OCI-M1 (cell line): ENCODE measurements around the gene BCDIN3D.

ENCODE experiments used
- DNase-seq: peaks from one replicate; lab custom pipeline; 2025; lab: John Stamatoyannopoulos, UW

BCDIN3D gene

DNA sequence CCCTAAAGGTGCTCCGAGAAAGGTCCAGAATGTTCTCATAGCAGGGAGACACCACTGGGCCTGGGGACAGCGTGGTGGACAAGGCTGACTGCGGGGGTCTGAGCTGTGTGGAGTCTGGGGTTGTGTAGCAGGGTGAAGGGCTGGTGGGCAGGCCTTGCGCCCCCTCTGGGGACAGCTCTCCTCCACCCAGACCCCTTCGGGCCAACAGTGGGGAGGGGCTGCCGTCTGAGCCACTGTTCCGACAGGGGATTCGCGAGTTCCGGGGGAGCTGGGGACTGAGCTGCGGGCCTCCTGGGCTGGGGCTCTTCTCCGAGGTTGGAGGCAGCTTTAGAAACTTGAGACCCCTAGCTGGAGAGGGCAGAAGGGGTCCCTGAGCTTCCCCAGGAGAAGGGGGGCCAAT, 46.8 kb downstream of the BCDIN3D start:
- DNase-seq = no peak

DNA sequence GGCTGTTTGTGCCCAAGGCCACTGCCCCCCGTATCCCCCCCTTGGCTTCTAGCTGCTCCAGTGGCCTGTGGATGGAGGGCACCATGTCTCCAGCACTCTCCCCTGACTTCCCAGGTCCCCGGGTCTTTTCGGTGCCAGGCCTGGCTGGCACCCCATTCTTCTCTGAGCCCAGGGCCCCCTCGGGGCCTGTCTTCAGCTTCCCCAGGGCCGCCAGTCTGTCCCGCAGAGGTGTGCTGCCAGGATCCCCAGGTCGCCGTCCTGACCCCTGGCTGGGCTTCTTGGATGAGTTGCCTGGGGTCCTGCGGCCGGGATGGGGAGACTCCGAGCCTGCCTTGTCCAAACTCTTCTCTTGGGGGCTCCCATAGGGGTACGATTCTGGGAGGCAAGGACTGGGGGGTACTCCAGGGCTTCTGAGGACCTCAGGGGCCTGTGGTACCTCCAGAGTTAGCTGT, 47.2 kb downstream of the BCDIN3D start:
- DNase-seq = no peak

DNA sequence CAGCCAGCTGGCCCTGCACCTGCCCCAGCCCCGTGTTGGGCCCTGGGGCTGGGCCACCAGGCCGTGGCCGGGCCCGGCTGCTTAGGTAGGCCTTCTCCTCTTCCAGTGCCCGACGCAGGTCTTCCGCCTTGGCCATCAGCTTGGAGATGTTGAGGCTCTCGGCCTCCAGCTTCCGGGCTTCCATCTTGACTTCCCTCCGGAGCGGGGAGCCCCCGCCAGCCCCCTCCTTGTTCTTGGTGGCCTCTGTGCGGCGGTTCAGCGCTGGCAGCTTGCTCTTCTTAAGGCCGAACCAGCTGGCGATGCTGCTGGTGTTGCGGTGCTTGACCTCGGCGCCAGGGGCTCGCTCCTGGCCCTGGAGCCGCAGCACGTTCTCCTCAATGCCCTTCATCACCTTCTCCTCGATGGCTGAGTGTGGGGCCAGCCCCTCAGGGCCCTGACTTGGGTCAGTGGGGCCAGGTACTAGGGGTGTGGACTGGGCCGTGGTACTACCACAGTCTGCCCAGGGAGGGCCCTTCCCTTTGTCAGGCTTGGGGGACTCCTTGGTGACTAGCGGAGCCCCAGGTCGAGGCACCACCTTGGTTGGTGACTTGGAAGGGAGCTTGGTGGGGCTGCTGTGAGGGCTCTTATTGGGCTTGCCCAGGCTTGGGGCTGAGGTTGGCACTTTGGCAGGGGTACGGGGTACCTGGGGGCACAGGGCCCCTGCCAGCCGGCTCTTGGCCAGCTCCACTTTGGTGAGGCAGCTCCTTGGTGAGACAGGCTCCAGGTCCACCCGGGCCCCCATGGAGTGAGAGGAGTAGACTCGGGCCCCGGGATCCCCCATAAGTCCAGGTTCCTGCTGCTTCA, 47.9 kb downstream of the BCDIN3D start:
- DNase-seq = no peak

DNA sequence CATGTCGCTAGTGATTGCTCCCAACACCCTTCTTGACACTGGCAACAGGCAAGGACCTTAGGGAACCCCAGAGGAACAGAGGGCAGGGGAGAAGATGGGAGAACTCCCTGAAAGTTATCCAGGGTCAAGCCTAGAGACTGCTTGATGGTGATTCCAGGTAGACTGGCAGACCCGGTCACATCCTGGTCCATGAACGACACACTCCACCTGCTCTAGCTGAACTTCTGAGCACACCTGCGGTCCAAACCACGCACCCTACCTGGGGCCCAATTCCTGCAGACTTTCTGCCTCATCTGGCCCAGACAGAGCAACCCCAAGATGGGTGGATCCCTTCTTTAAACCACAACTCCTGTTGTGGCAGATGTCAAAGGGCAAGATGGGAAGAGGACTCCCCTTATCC, 48.9 kb downstream of the BCDIN3D start:
- DNase-seq = no peak

DNA sequence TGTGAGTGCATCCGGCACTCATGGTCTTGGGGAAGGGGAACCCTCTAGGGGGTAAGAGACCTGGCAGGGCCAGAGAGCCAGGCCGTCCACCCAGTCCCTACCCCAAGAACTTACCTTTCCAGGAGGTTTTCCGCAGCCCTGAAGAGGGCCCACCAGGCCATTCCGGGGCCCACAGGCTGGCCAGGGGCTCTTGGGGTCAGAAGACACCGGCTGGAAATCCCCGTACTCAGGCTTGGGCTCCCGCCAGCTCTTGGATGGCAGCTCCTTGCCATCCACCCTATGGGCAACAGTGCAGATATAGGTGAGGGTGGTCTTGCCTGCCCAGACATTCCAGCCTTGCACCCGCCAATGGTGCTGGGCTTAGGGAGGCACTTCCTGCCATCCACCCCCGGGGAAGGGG, 49.3 kb downstream of the BCDIN3D start:
- no peak for DNase-seq

DNA sequence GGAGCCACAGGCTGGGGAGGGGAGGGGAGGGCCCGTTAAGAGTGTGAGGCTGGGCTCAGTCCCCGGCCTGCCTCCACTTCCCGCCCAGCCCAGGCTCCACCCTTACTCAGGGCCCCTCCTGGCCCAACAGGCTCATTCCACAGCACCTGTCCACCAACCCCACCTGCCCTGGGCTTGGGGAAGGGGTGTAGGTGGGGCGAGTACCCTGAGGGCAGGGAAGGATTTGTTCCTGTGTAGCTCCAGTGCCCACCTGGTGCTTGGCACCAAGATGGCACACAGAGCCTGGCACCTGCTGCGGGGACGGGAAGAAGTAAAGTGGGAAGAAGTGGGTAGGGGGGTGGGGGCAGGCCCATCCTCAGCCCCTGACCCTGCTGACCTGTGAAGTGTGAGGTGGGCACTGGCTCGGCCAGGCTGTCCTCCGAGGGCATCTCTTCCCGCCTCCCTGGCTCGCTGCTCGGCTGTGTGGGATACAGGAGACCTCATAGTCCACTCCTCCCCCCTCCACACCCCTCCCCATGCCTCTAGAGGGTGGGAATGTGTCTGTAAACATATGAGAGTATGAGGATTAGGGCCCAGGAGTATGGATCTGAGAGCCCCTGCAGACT, 49.8 kb downstream of the BCDIN3D start:
- DNase-seq = no peak

DNA sequence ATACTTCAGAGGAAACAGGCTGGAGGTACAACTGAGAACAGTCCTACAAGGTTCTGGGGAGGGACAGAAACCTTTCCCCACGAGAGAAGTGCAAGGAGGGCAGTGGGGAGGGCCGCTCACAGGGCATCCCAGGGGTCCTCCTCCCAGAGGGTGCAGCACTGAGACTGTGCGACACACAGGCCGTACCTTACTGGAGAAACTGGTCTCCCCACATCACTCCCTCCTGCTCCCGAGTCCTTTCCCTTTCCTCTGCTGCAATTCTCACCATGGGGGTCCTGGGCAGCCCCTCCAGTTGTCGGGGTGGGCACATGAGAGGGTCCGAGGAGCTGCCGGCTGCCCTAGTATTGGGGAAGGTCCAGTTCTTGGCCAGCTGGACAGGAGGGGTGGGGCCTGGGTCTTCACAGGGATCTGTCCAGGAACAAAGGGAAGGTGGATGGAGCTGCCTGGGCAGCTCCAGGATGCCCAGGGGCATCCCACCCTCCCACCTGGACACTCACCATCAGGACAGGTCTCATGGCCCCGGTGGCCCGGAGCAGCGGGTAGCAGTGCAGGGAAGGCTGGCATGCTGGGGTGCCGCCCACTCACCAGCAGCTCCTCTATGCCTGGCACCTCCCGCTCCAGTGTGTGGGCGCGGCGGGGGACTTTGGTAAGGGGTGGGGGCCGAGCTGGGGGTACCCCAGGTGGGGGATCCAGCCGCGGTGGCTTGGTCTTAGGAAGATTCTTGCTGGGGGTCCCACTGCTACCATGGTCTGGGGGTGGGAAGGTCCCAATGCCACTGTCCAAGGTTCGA, 50.5 kb downstream of the BCDIN3D start:
- DNase-seq = no peak

DNA sequence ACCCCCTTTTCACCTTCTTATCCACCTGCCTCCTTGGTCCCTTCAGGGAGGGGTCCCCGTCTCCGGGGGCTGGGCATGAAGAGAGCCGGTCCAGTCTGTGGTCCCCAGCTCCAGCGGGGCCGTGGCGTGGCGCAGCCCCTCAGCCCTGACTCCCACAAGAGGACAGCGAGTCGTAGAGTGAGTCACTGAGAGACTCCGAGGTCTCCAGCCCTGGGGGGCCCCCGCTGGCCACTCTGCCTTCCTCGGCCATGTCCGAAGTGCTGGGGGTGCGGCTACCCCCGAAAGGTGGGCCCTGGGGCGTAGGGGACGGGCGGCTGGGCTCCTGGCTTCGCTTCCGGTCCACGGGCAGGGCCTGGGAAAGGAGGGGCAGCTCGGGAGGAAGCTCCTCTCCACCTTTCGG, 51.2 kb downstream of the BCDIN3D start:
- DNase-seq = no peak

DNA sequence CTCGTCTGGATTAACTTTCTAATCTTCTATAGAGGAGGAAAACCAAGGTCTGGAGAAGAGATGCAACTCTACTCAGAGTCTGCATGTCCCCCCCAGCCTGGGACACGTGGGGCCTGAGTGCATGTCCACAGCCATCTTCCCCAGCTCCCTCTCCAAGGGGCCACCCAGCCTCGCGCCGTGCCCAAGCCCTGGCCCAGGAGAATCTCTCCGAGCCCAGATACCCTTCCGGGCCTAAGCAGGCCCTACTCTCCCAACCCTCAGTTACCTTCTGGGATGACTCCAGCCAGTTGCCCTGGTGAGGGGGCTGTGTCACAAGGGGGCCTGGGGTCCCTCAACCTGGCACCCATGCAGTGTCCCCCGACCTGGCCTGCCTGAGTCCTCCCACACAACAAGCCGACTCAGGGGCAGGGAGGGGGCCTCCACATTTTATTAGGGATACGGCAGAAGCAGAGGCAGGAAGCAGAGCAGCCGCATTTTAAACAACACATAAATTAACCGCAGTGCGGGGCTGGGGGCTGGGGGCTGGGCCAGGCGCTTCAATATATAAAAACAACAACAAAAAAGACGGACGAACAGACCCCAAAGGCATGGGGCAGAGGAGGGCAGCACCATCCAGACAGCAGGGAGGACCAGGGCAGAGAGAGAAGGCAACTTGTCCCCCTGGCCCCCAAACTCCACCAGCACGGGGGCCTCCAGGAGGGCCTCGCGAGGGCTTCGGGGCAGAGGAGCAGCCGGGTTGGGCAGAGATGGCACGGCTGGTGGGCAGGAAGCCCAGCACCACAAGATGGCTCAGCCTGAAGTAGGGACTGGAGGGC, 52.0 kb downstream of the BCDIN3D start:
- DNase-seq = no peak

DNA sequence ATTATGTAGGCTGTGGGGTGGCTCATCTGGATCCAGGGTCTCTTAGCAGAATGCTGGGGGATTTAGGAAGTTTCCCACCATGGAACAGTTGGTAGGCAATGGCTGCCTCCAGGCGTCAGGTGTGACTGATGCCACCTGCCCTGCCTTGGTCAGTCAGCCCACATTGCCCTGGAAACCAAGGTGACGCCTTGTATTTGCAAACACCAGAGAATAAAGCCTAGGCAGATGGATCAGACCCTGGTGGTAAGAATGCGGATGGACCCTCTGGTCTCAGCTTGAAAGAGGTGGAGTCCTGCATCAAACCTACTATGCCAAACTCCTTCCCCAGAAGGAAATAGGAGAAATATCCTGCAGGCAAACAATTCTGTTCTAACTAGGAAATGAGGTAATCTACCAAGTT, 52.9 kb downstream of the BCDIN3D start:
- no peak for DNase-seq

DNA sequence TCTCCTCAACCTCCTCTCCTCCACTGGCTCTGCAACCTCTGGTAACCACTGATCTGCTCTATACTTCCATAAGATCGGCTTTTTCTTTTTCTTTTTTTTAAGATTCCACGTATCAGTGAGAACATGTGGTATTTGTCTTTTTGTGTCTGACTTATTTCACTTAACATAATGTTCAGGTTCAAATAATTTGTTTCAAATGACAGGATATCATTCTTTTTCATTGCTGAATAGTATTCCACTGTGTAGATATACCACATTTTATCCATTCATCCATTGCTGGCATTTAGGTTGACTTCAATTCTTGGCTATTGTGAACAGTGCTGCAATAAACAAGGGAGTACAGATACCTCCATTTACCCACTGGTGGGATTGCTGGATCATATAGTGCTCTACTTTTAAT, 55.2 kb downstream of the BCDIN3D start:
- DNase-seq = no peak
